HepG2 (cell line): ENCODE measurements around the gene RNMT. TPM values are rescaled to one million over a fixed set of nuclear protein-coding genes. Genes with fewer than 3 reads are reported as not detected.

ENCODE experiments used
- ATAC-seq: fragments of 200-7000 bp; cut with Tn5 transposase; 3 replicates; pipeline ENCODE4 v1.9.1; 2020; ENCODE audit warnings: mild to moderate bottlenecking, moderate library complexity
- BruUV-seq: library from RNA; stranded (reverse); fragments of 400-500 nt; replicated peaks from 2 replicates; lab custom pipeline; 2021; lab: Mats Ljungman, UMichigan
- CTCF ChIA-PET: fragments of 300-600 bp; formaldehyde crosslinking; extraction: SDS; loops from one replicate; lab custom pipeline; 2021; ENCODE audit warnings: low total read pairs, inconsistent platforms, low intra/inter-chr PET ratio; lab: Yijun Ruan, JAX
- POLR2A ChIA-PET: fragments of 350-600 bp; sonication (Branson Sonifier 250); formaldehyde crosslinking; loops from one replicate; lab custom pipeline; 2020; ENCODE audit warnings: antibody characterized with exemption, inconsistent platforms; lab: Yijun Ruan, JAX
- DNase-seq: peaks from one replicate; pipeline ENCODE4 v3.0.0-alpha.2; 2015; ENCODE audit warnings: low spot score
- FAIRE-seq: peaks from 3 replicates; lab custom pipeline; 2011; peaks lifted over from hg19 to GRCh38; lab: Jason Lieb, UNC
- H2AFZ ChIP-seq: one replicate; pipeline ENCODE4 v1.6.1; 2011; ENCODE audit warnings: low read length, inconsistent platforms
- H3K27ac ChIP-seq: fragments of 300-600 bp; 3 replicates; pipeline ENCODE4 v1.8.0; 2011; ENCODE audit warnings: mixed run types, mild to moderate bottlenecking, mixed read lengths, low read length, inconsistent platforms; ENCODE audit not compliant: insufficient read depth; ENCODE audit errors: extremely low read length
- H3K27me3 ChIP-seq, 2 experiments: fragments of 200-600 bp in 1 of 2; 2 replicates in 1 of 2; 3 replicates in 1 of 2; pipeline versions ENCODE4 v1.6.0 to v1.8.0; 2011; ENCODE audit warnings: low read length in 2 of 2, mild to moderate bottlenecking in 2 of 2, moderate library complexity in 2 of 2, inconsistent platforms in 1 of 2; ENCODE audit not compliant: insufficient read depth in 2 of 2, control insufficient read depth in 1 of 2
- H3K36me3 ChIP-seq, 2 experiments: fragments of 200-600 bp in 1 of 2; replicated peaks in 1 of 2; 2 replicates in 1 of 2; 3 replicates in 1 of 2; pipeline versions ENCODE4 v1.5.1 to v1.8.0; 2011; ENCODE audit warnings: low read length in 2 of 2, inconsistent platforms in 1 of 2; ENCODE audit not compliant: insufficient read depth in 2 of 2, control insufficient read depth in 1 of 2
- H3K4me1 ChIP-seq: 2 replicates; pipeline ENCODE4 v1.5.1; 2012; ENCODE audit warnings: low read length, inconsistent platforms; ENCODE audit not compliant: insufficient read depth
- H3K4me2 ChIP-seq: 2 replicates; pipeline ENCODE4 v1.6.0; 2011; ENCODE audit warnings: low read depth, low read length, inconsistent platforms
- H3K4me3 ChIP-seq, 3 experiments: fragments of 200-600 bp in 1 of 3; sonication (generic), shearing (Covaris generic) in 1 of 3; replicated peaks in 1 of 3; 2 replicates each; pipeline ENCODE4 v1.5.1; 2011 to 2016; ENCODE audit warnings: low read length in 3 of 3, inconsistent platforms in 2 of 3, low read depth in 2 of 3, mild to moderate bottlenecking in 2 of 3, control low read depth in 1 of 3, mixed read lengths in 1 of 3; ENCODE audit not compliant: insufficient read depth in 1 of 3
- H3K79me2 ChIP-seq: one replicate; pipeline ENCODE4 v1.6.1; 2011; ENCODE audit warnings: low read length, inconsistent platforms; ENCODE audit not compliant: insufficient read depth
- H3K9ac ChIP-seq: 2 replicates; pipeline ENCODE4 v1.6.0; 2011; ENCODE audit warnings: mild to moderate bottlenecking, low read depth, low read length, inconsistent platforms; ENCODE audit not compliant: insufficient read depth
- H3K9me3 ChIP-seq: 2 replicates; pipeline ENCODE4 v1.5.1; 2012; ENCODE audit warnings: mild to moderate bottlenecking, low read length
- H4K20me1 ChIP-seq: 2 replicates; pipeline ENCODE4 v1.6.0; 2011; ENCODE audit warnings: inconsistent platforms, mild to moderate bottlenecking, low read length, moderate library complexity; ENCODE audit not compliant: insufficient read depth
- ARNT2 ChIP-seq: sonication (generic); formaldehyde crosslinking; IDR thresholded peaks from 2 replicates; pipeline ENCODE4 v1.8.0; 2022; ENCODE audit warnings: mild to moderate bottlenecking, low read depth, missing genetic modification reagents, moderate library complexity
- E2F5 ChIP-seq: sonication (generic); formaldehyde crosslinking; conservative IDR thresholded peaks from 2 replicates; pipeline ENCODE4 v1.4.0; 2020; ENCODE audit warnings: missing genetic modification reagents
- HIVEP1 ChIP-seq: sonication (generic); formaldehyde crosslinking; IDR thresholded peaks from 2 replicates; pipeline ENCODE4 v1.4.0; 2020; ENCODE audit warnings: mild to moderate bottlenecking, missing genetic modification reagents
- MAZ ChIP-seq, 2 experiments: sonication (generic) in 1 of 2; formaldehyde crosslinking in 1 of 2; IDR thresholded peaks; 2 replicates each; pipeline versions ENCODE4 v1.5.0 to v1.6.1; 2012 to 2020; ENCODE audit warnings: low read depth in 2 of 2, mild to moderate bottlenecking in 2 of 2, borderline replicate concordance in 1 of 2, improper control_type of control experiment in 1 of 2, low read length in 1 of 2, missing genetic modification reagents in 1 of 2, moderate library complexity in 1 of 2
- RFX1 ChIP-seq: fragments of 450-650 bp; IDR thresholded peaks from 2 replicates; pipeline ENCODE4 v1.6.1; 2017
- SALL1 ChIP-seq: sonication (generic); formaldehyde crosslinking; IDR thresholded peaks from 2 replicates; pipeline ENCODE4 v1.8.0; 2022; ENCODE audit warnings: mild to moderate bottlenecking, missing genetic modification reagents
- SIX4 ChIP-seq: sonication (generic); formaldehyde crosslinking; IDR thresholded peaks from 2 replicates; pipeline ENCODE4 v1.4.0; 2020; ENCODE audit warnings: missing genetic modification reagents
- ZFP41 ChIP-seq: sonication (generic); formaldehyde crosslinking; IDR thresholded peaks from 2 replicates; pipeline ENCODE4 v1.4.0; 2020; ENCODE audit warnings: mild to moderate bottlenecking, missing genetic modification reagents, borderline replicate concordance
- ZFP62 ChIP-seq: sonication (generic); formaldehyde crosslinking; IDR thresholded peaks from 2 replicates; pipeline ENCODE4 v1.4.0; 2020; ENCODE audit warnings: missing genetic modification reagents
- ZFX ChIP-seq: sonication (generic); formaldehyde crosslinking; IDR thresholded peaks from 2 replicates; pipeline ENCODE4 v1.4.0; 2020; ENCODE audit warnings: mild to moderate bottlenecking, low read depth, missing genetic modification reagents, moderate library complexity
- ZNF546 ChIP-seq: sonication (generic); formaldehyde crosslinking; conservative IDR thresholded peaks from 2 replicates; pipeline ENCODE4 v1.8.1; 2023; ENCODE audit warnings: mild to moderate bottlenecking, missing genetic modification reagents
- ZNF652 ChIP-seq: IDR thresholded peaks from 2 replicates; pipeline ENCODE4 v1.6.1; 2016; ENCODE audit warnings: low read depth, borderline replicate concordance
- ZNF816 ChIP-seq: sonication (generic); formaldehyde crosslinking; IDR thresholded peaks from 2 replicates; pipeline ENCODE4 v1.8.0; 2022; ENCODE audit warnings: missing genetic modification reagents, mild to moderate bottlenecking, borderline replicate concordance
- WGBS: methylation state at CpG from one replicate; pipeline ENCODE4 v1.1.6; 2017; ENCODE audit warnings: low lambda C conversion rate; 5-methylcytosine and 5-hydroxymethylcytosine counted together
- in situ Hi-C: cut with HindIII; loops from 2 replicates; pipeline ENCODE4 v1.10.0; 2017; ENCODE audit warnings: low pct_unique_long_range_greater_than_20kb; ENCODE audit not compliant: extremely low pct_ligation_motif_present
- intact Hi-C: fragments of 100-400 bp; cut with micrococcal nuclease; formaldehyde crosslinking; loops from one replicate; pipeline ENCODE4 v1.10.0; 2022; ENCODE audit not compliant: unreplicated experiment
- polyA plus RNA-seq, 8 experiments: library from polyadenylated mRNA; depleted of rRNA in 3 of 8; stranded (reverse) in 7 of 8; unstranded in 1 of 8; fragments of >200 nt; fragmentation: Illumina TruSeq in 4 of 8; extraction: Trizol in 4 of 8; gene quantifications; 2 replicates each; pipeline versions ENCODE4 v1.2.1 to v1.2.3, GENCODE V29; 2011 to 2016; ENCODE audit warnings: low read depth in 4 of 8, missing spikeins in 1 of 8, mixed read lengths in 1 of 8; ENCODE audit not compliant: insufficient read depth in 1 of 8
- total RNA-seq, 5 experiments: library from RNA; depleted of rRNA; stranded (reverse); fragments of >200 nt; fragmentation: Illumina TruSeq; extraction: Trizol; gene quantifications; 2 replicates each; pipeline ENCODE4 v1.2.3, GENCODE V29; 2016; ENCODE audit warnings: low read depth in 1 of 5
- TF ChIP-seq, protein P1 (sequence below): sonication (generic); formaldehyde crosslinking; IDR thresholded peaks from 2 replicates; pipeline ENCODE4 v1.4.0; 2020; ENCODE audit warnings: missing genetic modification reagents, borderline replicate concordance

The RNMT gene
- total and polyA plus RNA-seq, 2 of the 13 experiments (the other 11 are each of a cell fraction or from before 2014, with no cell fraction given) = 22.9 to 24.4 TPM

DNA sequence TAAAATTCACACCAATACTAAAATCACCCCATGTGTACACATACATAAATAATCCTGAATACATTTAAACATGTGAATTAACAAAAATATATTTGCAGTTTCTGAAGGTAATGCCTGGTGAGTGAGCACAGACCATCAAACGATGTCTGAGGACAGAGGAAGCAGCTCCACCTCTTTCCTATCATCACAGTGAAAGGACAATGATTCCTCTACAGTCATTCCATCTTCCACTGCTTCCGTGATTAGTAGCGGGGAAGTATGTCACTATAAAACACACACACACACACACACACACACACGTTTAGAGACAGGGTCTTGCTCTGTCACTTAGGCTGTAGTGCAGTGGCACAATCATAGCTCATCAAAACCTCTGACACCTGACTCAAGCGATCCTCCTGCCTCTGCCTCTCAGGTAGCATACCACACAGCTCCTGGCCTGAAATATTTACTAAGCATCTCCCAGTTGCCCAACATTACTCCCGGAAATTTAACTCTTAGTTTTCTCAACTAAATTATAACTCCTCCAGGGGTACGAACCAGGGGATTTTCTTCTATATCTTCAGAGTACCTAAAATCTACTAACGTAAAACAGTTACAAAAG, 12.9 kb upstream of the RNMT start:
- peaks cover 56% of the 10 kb centered on the region for H4K20me1 ChIP-seq
- no peak overlapping the region for H3K4me2 ChIP-seq
- POLR2A ChIA-PET = interaction anchor here (1.7 kb wide), 1 partner anchor 12 kb away, joined by 6 read pairs; the partner anchor contains the start of genes FAM210A and RNMT
- intact Hi-C loops = loop anchor here (10.0 kb wide), 2 partner anchors 379 to 499 kb away; partner anchors contain the start of gene LDLRAD4
- TF ChIP-seq HIVEP1 (CRISPR knock-in tag) (no peak), RFX1 (no peak), ZNF652 (CRISPR knock-in tag) (peak; percentile 75)
- TF ChIP-seq, protein P1, sequence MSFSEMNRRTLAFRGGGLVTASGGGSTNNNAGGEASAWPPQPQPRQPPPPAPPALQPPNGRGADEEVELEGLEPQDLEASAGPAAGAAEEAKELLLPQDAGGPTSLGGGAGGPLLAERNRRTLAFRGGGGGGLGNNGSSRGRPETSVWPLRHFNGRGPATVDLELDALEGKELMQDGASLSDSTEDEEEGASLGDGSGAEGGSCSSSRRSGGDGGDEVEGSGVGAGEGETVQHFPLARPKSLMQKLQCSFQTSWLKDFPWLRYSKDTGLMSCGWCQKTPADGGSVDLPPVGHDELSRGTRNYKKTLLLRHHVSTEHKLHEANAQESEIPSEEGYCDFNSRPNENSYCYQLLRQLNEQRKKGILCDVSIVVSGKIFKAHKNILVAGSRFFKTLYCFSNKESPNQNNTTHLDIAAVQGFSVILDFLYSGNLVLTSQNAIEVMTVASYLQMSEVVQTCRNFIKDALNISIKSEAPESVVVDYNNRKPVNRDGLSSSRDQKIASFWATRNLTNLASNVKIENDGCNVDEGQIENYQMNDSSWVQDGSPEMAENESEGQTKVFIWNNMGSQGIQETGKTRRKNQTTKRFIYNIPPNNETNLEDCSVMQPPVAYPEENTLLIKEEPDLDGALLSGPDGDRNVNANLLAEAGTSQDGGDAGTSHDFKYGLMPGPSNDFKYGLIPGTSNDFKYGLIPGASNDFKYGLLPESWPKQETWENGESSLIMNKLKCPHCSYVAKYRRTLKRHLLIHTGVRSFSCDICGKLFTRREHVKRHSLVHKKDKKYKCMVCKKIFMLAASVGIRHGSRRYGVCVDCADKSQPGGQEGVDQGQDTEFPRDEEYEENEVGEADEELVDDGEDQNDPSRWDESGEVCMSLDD = no peak
- no peak overlapping the region for H3K9ac ChIP-seq
- BruUV-seq = no TSS peak
- no peak overlapping the region for H3K4me3 ChIP-seq
- peaks cover 1 to 9% of the 10 kb centered on the region in 2 experiments; a peak in 1 of 5 replicates for H3K36me3 ChIP-seq
- ATAC-seq (peak; percentile 56; the same call in 1 of the 3 replicates), FAIRE-seq (no peak), DNase-seq (no peak)
- no peak overlapping the region for H2AFZ ChIP-seq
- peaks cover 98% of the 10 kb centered on the region for H3K79me2 ChIP-seq
- WGBS = 67% methylated on average over 8 of the region's 8 CpGs
- no peaks in the 10 kb centered on the region for H3K27me3 ChIP-seq
- H3K4me1 ChIP-seq = peaks cover 50% of the 10 kb centered on the region
- in situ Hi-C loops = no loop called here
- CTCF ChIA-PET = no interaction called here
- no peak overlapping the region for H3K27ac ChIP-seq
- H3K9me3 ChIP-seq = peaks cover 8% of the 10 kb centered on the region

DNA sequence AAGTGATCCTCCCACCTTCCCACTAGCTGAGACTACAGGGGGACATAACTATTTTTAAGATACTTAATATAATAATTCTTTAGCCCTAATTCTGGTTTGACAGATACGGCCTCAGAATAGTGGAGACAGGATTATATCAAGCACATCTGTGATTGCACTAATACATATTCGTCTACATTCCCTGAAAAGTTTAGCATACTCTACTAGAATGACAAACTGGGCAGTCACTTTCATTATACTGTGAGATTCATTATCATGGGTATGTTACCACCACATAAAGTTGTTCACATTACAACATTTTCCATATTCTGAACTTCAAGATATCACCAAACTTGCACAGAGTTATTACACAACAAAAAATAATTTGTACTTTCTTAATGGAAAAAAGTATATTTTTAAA, 11.1 kb upstream of the RNMT start:
- DNase-seq (no peak), FAIRE-seq (no peak), ATAC-seq (no peak)
- Histone ChIP-seq H3K4me3 (no peak overlapping the region), H3K36me3 (peaks cover 1 to 16% of the 10 kb centered on the region in 2 experiments; a peak in 1 of 5 replicates), H3K9me3 (peaks cover 8% of the 10 kb centered on the region), H3K9ac (no peak overlapping the region), H3K79me2 (peaks cover 98% of the 10 kb centered on the region), H3K27me3 (no peaks in the 10 kb centered on the region), H3K4me1 (peaks cover 59% of the 10 kb centered on the region), H3K27ac (no peak overlapping the region), H3K4me2 (no peak overlapping the region; the same call in 1 of the 2 replicates), H2AFZ (no peak overlapping the region), H4K20me1 (peaks cover 63% of the 10 kb centered on the region)
- intact Hi-C loops = loop anchor here (10.0 kb wide), 2 partner anchors 381 to 501 kb away; partner anchors contain the start of gene LDLRAD4
- 97% methylated on average over 2 of the region's 2 CpGs for WGBS
- in situ Hi-C loops = no loop called here
- ChIA-PET CTCF (no interaction called here), POLR2A (interaction anchor here (1.7 kb wide), 1 partner anchor 11 kb away, joined by 6 read pairs; the partner anchor contains the start of genes FAM210A and RNMT)
- BruUV-seq = no TSS peak
- TF ChIP-seq ZFP41 (CRISPR knock-in tag) (no peak), ZNF816 (CRISPR knock-in tag) (no peak), ZFX (CRISPR knock-in tag) (no peak), E2F5 (no peak), SALL1 (CRISPR knock-in tag) (no peak), ZNF546 (CRISPR knock-in tag) (no peak), MAZ (IDR thresholded peaks at IDR 0.05; ENCODE audit: borderline replicate concordance, low read depth, low read length) (no peak), MAZ (CRISPR knock-in tag; IDR thresholded peaks at IDR 0.05; ENCODE audit: low read depth) (no peak), SIX4 (CRISPR knock-in tag) (no peak), ARNT2 (CRISPR knock-in tag) (no peak), ZFP62 (no peak)
